Endodermal cell (in vitro differentiated cells): ENCODE measurements around the gene TULP4. TPM values are rescaled to one million over a fixed set of nuclear protein-coding genes. Genes with fewer than 3 reads are reported as not detected.
A peak's percentile ranks its signal among the peaks of the same experiment; 100 is the strongest.
"Not testable (repeated sequence)": the region's sequence is repeated elsewhere in the genome, so short reads cannot be mapped to it uniquely, and the experiment has no call there.

Experiments used
- DNase-seq: peaks from one replicate; pipeline ENCODE4 v3.0.0-alpha.2; 2017
- H3K27ac ChIP-seq: 2 replicates; pipeline ENCODE4 v1.5.1; 2013; ENCODE audit warnings: mild to moderate bottlenecking, low read depth, low read length, moderate library complexity
- H3K27me3 ChIP-seq: 2 replicates; pipeline ENCODE4 v1.6.1; 2013; ENCODE audit warnings: mild to moderate bottlenecking, low read length, moderate library complexity; ENCODE audit not compliant: insufficient read depth, control insufficient read depth, poor library complexity, severe bottlenecking
- H3K36me3 ChIP-seq: 2 replicates; pipeline ENCODE4 v1.7.0; 2013; ENCODE audit warnings: mild to moderate bottlenecking, low read length, moderate library complexity; ENCODE audit not compliant: control insufficient read depth, insufficient read depth
- H3K4me1 ChIP-seq: one replicate; pipeline ENCODE4 v1.7.0; 2013; ENCODE audit warnings: low read length; ENCODE audit not compliant: control insufficient read depth, insufficient read depth
- H3K4me3 ChIP-seq: 2 replicates; pipeline ENCODE4 v1.5.1; 2013; ENCODE audit warnings: mild to moderate bottlenecking, low read length, moderate library complexity
- H3K9ac ChIP-seq: 2 replicates; pipeline ENCODE4 v1.6.1; 2013; ENCODE audit warnings: mild to moderate bottlenecking, low read length, moderate library complexity; ENCODE audit not compliant: poor library complexity, severe bottlenecking; ENCODE audit errors: extremely low read depth
- H3K9me3 ChIP-seq: 2 replicates; pipeline ENCODE4 v1.6.1; 2013; ENCODE audit warnings: mild to moderate bottlenecking, low read length, moderate library complexity; ENCODE audit not compliant: control insufficient read depth
- H3K27ac Mint-ChIP-seq: 2 replicates; pipeline ENCODE4 v1.8.0; 2020; ENCODE audit warnings: mixed read lengths
- H3K27me3 Mint-ChIP-seq: 2 replicates; pipeline ENCODE4 v1.8.0; 2021; ENCODE audit warnings: mild to moderate bottlenecking, mixed read lengths; ENCODE audit not compliant: insufficient read depth
- H3K36me3 Mint-ChIP-seq: 2 replicates; pipeline ENCODE4 v1.8.0; 2020; ENCODE audit warnings: low read depth, mixed read lengths
- H3K4me1 Mint-ChIP-seq: 2 replicates; pipeline ENCODE4 v1.8.0; 2020; ENCODE audit warnings: mixed read lengths
- H3K4me3 Mint-ChIP-seq: 2 replicates; pipeline ENCODE4 v1.8.0; 2020; ENCODE audit warnings: mild to moderate bottlenecking, moderate library complexity, mixed read lengths
- H3K9me3 Mint-ChIP-seq: 2 replicates; pipeline ENCODE4 v1.8.0; 2020; ENCODE audit warnings: mild to moderate bottlenecking, mixed read lengths
- WGBS, 2 experiments: methylation state at CpG; one replicate each; pipeline versions ENCODE4 v1.1.5 to v1.1.7; 2013; ENCODE audit warnings: missing lambda C conversion rate in 2 of 2, mixed read lengths in 1 of 2; ENCODE audit not compliant: insufficient coverage in 1 of 2, insufficient read length in 1 of 2; 5-methylcytosine and 5-hydroxymethylcytosine counted together
- total RNA-seq, 2 donors: library from RNA; stranded (reverse); fragmentation: NEBNext Ultra II Directional in 1 of 2; extraction: Animal tissue kit (Norgen Biotek cat#: 25700) in 1 of 2; gene quantifications; 2 replicates in 1 of 2; 3 replicates in 1 of 2; pipeline ENCODE4 v1.2.1, GENCODE V29; 2021
- TF ChIP-seq, protein P1 (sequence below): fragments of 200-600 bp; sonication (generic); conservative IDR thresholded peaks from 2 replicates; pipeline ENCODE4 v1.5.0; 2021; ENCODE audit warnings: antibody characterized with exemption, mild to moderate bottlenecking

Gene TULP4
- total RNA-seq, 2 donors from 2014 or later: 102 to 103 TPM

DNA sequence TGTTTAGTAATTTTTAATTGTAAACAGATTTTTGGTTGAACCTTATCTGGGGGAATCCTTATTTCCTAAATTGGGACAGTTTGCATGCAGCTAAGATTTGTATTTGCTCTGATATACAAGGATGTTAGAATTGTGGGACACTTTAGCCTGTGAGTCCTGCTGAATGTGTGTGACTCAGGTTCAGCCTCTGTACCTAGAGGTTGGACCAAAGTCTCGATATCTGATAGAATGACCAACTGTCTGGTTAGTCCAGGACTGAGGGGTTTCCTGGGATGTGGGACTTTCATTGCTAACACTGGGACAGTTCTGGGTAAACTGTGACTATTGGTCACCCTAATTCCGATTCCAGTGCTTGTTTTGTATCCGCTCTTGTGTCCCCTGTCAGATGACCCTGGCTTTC lies 20.2 kb upstream of the TULP4 start:
- Histone ChIP-seq H3K4me1 (no peaks in the 10 kb centered on the region), H3K27ac (no peak overlapping the region), H3K9me3 (peaks cover 79% of the 10 kb centered on the region), H3K4me3 (no peak overlapping the region), H3K9ac (no peak overlapping the region), H3K27me3 (no peaks in the 10 kb centered on the region), H3K36me3 (peaks cover 91% of the 10 kb centered on the region)
- WGBS, 2 experiments: 90 to 100% methylated on average over 3 of the region's 3 CpGs
- no peak overlapping the region for H3K4me3 Mint-ChIP-seq
- H3K4me1 Mint-ChIP-seq: peaks cover 2% of the 10 kb centered on the region
- no peak overlapping the region for H3K27ac Mint-ChIP-seq
- TF ChIP-seq, protein P1, sequence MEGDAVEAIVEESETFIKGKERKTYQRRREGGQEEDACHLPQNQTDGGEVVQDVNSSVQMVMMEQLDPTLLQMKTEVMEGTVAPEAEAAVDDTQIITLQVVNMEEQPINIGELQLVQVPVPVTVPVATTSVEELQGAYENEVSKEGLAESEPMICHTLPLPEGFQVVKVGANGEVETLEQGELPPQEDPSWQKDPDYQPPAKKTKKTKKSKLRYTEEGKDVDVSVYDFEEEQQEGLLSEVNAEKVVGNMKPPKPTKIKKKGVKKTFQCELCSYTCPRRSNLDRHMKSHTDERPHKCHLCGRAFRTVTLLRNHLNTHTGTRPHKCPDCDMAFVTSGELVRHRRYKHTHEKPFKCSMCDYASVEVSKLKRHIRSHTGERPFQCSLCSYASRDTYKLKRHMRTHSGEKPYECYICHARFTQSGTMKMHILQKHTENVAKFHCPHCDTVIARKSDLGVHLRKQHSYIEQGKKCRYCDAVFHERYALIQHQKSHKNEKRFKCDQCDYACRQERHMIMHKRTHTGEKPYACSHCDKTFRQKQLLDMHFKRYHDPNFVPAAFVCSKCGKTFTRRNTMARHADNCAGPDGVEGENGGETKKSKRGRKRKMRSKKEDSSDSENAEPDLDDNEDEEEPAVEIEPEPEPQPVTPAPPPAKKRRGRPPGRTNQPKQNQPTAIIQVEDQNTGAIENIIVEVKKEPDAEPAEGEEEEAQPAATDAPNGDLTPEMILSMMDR: no peak
- H3K9me3 Mint-ChIP-seq: peaks cover 33% of the 10 kb centered on the region
- H3K27me3 Mint-ChIP-seq: no peaks in the 10 kb centered on the region
- H3K36me3 Mint-ChIP-seq: peaks cover 83% of the 10 kb centered on the region
- DNase-seq: no peak

DNA sequence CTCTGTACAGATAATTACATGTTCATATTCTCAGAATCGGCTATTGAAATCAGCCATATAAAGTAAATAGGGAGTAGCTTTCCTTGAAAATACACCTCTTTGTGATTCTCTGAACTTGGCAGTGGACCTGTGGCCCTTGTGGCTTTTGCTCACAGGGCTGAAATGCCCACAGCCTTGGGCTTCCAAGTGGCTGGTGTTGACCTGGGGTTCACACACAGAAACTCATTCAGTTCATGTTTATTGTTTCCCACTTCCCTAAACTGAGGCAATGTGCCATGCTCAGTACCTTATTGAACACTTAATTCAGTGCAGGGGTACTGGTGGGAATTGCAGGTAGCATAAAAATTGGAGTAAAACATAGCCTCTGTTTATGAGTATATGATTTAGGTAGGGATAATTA lies 19.1 kb upstream of the TULP4 start:
- WGBS, 2 experiments: 100% methylated on average over 1 of the region's 1 CpG; no CpG with 5 or more reads in 1 of the 2 experiments
- Mint-ChIP-seq H3K27ac (no peak overlapping the region), H3K27me3 (no peaks in the 10 kb centered on the region), H3K4me1 (no peaks in the 10 kb centered on the region), H3K9me3 (peaks cover 44% of the 10 kb centered on the region), H3K4me3 (no peak overlapping the region), H3K36me3 (peaks cover 87% of the 10 kb centered on the region)
- Histone ChIP-seq H3K36me3 (peaks cover 89% of the 10 kb centered on the region), H3K9ac (no peak overlapping the region), H3K4me3 (no peak overlapping the region), H3K27ac (no peak overlapping the region), H3K27me3 (no peaks in the 10 kb centered on the region), H3K4me1 (no peaks in the 10 kb centered on the region), H3K9me3 (peaks cover 79% of the 10 kb centered on the region)
- no peak for DNase-seq
- TF ChIP-seq, protein P1: no peak

DNA sequence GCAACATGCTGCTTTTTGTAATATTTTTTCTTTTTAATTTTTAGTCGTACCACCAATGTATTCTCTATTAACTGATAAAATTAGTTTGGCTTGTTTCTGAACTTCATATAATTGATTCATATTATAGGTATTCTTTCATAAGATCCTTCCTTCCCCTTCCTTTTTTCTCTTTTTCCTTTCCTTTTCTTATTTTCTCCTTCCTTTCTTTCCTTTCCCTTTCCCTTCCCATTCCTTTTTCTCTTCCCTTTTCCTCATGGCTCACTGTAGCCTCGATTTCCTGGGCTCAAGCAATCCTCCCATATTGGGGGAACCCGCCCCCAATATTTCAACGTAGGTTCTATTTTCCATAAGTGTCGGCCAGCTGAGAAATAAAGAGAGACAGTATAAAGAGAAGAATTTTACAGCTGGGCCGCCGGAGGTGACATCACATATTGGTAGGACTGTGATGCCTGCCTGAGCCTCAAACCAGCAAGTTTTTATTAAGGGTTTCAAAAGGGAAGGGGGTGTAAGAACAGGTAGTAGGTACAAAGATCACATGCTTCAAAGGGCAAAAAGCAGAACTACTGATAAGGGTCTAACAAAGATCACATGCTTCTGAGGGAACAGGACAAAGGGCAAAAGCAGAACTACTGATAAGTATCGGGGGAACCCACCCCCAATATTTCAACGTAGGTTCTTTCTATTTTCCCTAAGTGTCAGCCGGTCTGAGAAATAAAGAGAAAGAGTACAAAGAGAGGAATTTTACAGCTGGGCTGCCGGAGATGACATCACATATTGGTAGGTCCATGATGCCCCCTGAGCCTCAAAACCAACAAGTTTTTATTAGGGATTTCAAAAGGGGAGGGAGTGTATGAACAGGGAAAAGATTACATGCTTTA lies 16.1 kb upstream of the TULP4 start:
- H3K9me3 Mint-ChIP-seq: peaks cover 63% of the 10 kb centered on the region
- H3K4me1 ChIP-seq, H3K4me1 Mint-ChIP-seq, DNase-seq, H3K9ac ChIP-seq, H3K27ac ChIP-seq, H3K27me3 ChIP-seq, H3K27ac Mint-ChIP-seq, H3K4me3 Mint-ChIP-seq, H3K27me3 Mint-ChIP-seq: not testable (repeated sequence)
- peaks cover 94% of the 10 kb centered on the region for H3K36me3 Mint-ChIP-seq
- peaks cover 92% of the 10 kb centered on the region for H3K36me3 ChIP-seq
- peak overlapping the region; percentile 66 for H3K4me3 ChIP-seq
- peaks cover 72% of the 10 kb centered on the region for H3K9me3 ChIP-seq
- whole genome bisulfite sequencing, 2 experiments: 91 to 95% methylated on average over 6 to 10 of the region's 11 CpGs

DNA sequence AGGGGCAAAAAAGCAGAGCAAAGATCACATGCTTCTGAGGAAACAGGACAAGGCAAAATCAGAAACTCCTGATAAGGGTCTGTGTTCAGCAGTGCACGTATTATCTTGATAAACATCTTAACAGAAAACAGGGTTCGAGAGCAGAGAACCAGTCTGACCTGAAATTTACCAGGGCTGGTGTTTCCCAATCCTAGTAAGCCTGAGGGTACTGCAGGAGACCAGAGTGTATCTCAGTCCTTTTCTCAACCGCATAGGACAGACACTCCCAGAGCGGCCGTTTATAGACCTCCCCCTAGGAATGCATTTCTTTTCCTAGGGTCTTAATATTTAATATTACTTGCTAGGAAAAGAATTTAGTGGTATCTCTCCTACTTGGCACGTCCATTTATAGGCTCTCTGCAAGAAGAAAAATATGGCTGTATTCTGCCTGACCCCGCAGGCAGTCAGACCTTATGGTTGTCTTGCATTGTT lies 15.4 kb upstream of the TULP4 start:
- H3K27me3 ChIP-seq, H3K4me1 ChIP-seq, H3K27ac Mint-ChIP-seq, H3K9ac ChIP-seq, DNase-seq, H3K4me3 Mint-ChIP-seq, H3K27ac ChIP-seq, H3K4me1 Mint-ChIP-seq, H3K27me3 Mint-ChIP-seq: not testable (repeated sequence)
- H3K4me3 ChIP-seq: peak overlapping the region; percentile 66
- 90 to 97% methylated on average over 4 to 7 of the region's 7 CpGs for WGBS, 2 experiments
- H3K36me3 ChIP-seq: peaks cover 86% of the 10 kb centered on the region
- peaks cover 87% of the 10 kb centered on the region for H3K36me3 Mint-ChIP-seq
- H3K9me3 ChIP-seq: peaks cover 68% of the 10 kb centered on the region
- H3K9me3 Mint-ChIP-seq: peaks cover 63% of the 10 kb centered on the region

DNA sequence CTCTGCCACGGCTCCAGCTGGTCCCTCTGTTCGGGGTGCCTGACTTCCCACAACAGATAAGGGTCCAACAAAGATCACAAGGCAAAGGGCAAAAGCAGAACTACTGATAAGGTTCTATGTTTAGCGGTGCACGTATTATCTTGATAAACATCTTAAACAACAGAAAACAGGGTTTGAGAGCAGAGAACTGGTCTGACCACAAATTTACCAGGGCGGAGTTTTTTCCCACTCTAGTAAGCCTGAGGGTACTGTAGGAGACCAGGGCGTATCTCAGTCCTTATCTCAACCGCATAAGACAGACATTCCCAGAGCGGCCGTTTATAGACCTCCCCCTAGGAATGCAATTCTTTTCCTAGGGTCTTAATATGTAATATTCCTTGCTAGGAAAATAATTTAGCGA lies 14.6 kb upstream of the TULP4 start:
- H3K4me1 ChIP-seq, H3K27me3 Mint-ChIP-seq, DNase-seq, H3K9ac ChIP-seq, H3K4me1 Mint-ChIP-seq, H3K27me3 ChIP-seq, H3K4me3 Mint-ChIP-seq, H3K27ac ChIP-seq, H3K27ac Mint-ChIP-seq: not testable (repeated sequence)
- peaks cover 63% of the 10 kb centered on the region for H3K9me3 Mint-ChIP-seq
- H3K4me3 ChIP-seq: peak overlapping the region; percentile 66
- H3K9me3 ChIP-seq: peaks cover 63% of the 10 kb centered on the region
- H3K36me3 Mint-ChIP-seq: peaks cover 81% of the 10 kb centered on the region
- WGBS, 2 experiments: 97 to 100% methylated on average over 2 to 10 of the region's 10 CpGs
- H3K36me3 ChIP-seq: peaks cover 78% of the 10 kb centered on the region
